HG03442 (cell line): ENCODE measurements around the gene BAIAP2L1.

Experiments
- ATAC-seq: cut with Tn5 transposase; IDR thresholded peaks from one replicate; pipeline ENCODE4 v1.9.1; 2021; ENCODE audit warnings: mild to moderate bottlenecking, moderate library complexity; ENCODE audit not compliant: unreplicated experiment

Gene BAIAP2L1

DNA sequence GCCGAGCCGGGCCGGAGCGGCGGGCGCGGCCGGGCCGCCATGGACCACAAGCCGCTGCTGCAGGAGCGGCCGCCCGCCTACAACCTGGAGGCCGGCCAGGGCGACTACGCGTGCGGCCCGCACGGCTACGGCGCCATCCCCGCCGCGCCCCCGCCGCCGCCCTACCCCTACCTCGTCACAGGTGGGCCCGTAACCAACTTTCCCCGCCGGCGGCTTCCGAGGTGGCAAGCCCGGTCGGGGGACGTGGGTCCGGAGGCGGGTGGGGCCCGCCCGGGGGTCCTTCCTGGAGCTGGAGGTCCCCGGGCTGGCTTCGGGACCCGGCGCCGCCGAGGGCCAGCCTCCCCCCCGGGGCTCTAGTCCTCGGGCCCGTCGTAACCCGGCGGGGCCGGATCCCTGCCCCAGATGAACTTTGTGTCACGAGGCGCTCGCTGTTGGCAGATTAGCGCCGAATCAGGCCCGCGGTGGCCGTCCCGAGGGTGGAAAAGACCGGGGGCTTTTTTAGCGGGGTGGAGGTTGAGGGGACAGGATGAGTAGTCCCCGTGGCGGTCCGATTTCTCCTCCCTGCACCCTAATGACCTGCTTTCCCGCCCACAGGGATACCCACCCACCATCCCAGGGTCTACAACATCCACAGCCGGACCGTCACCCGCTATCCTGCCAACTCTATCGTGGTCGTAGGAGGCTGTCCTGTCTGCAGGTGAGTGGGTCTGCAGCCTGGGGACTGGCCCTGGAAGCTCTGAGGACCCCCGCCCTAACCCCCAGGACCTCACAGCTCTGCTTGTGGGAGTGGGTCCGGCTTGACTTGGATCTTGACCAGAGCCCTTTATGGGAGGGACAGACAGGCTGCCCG lies 118.9 kb downstream of the BAIAP2L1 start:
- ATAC-seq = peak; percentile 38

DNA sequence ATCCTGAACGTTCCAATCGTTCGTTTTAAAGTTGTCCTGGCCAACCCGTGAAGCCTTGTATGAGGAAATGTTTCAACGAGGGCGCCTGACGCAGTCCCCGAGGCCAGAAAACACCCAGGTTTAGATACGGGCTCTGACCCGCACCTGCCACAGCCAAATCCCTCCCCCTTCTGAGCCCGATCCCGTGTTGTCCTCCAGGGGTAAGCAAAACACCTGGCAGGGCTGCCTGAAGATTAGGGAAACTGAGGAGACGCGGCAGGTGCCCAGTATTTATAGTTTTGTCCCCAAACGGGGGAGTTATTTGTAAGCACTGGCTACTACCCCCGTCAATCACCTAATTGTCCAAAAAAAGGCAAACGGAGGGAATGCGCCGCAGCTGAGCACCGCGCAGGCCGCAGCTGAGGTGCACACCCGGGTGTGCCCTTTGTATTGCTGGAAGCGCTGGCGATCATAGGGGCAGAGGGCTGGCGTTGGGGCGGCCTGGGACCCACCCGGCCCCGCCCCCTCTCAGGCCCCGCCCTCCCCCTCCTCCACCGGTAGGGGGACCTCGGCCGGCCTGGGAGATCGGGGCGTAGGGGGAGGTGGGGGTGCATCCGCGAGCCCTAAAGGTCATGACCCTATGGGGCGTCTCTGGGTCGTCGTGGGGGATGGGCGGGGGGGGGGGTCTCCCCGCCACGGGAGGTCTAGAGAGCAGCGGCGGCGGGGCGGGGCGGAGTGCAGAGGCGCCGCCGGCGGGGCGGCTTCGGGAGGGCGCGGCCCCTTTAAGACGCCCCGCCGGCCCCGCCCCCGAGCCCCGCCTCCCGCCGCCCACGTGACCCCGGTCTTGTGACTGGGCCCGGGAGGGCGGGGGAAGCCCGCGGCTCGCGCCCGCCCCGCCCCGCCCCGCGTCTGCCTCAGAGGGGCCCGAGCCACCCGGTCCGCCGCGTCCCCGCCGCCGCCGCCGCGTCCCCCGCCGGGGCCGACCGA lies 119.8 kb downstream of the BAIAP2L1 start, which contains the start of gene BRI3:
TSS of gene BRI3 (plus strand) at position 896 of the 966 bp plus-strand sequence. CDS start 110 bp downstream, outside the sequence.
- ATAC-seq = peak; percentile 78

DNA sequence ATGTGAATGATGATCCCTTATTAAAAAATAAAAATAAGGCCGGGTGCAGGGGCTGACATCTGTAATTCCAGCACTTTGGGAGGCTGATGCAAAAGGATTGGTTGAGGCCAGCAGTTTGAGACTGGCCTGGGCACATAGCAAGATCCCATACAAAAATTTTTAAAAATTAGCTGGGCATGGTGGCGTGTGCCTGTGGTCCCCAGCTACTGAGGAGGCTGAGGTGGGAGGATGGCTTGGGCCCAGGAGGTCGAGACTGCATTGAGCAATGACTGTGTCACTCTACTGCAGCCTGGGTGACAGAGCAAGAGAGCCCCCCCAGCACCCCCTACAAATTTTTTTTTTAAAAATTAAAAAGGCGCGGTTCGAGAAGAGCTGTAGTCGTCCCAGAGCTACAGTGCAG lies 120.6 kb downstream of the BAIAP2L1 start:
- no peak for ATAC-seq

DNA sequence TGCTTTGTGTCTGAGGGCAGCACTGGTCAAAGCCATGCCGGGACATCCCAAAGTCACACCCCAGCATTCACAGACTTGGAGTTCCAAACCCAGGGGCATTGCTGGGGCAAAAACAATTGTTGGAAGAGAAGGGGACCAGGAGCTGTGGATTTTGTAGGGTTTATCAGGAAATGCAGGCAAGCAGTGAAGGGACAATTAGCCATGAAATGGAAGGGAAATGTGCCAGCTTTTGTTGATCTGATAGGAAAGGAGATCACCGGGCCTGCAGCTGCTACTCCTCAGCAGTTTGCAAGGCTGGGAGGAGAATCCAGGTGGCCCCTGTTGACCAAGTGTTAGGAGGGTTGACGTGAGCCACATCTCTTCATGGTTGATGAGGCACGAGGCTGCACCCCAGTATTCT lies 122.0 kb downstream of the BAIAP2L1 start:
- no peak for ATAC-seq

DNA sequence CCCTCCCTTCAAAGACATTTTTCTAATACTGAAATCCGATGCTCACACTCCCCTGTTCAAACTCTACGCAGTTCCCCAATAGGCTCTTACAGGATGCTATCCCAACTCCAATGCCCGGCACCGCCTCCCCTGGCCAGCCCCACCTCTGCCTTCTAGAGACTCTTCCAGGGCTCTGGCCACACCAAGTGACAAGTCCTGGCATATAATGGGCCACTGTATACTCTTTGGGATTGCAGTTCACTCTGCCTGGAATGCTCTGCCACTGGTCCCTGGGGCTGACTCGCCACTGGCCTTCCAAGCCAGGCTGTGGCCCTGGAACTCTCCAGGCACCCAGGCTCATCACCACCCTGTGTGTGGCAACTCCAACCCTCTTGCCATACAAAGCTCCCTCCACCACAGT lies 122.5 kb downstream of the BAIAP2L1 start:
- no peak for ATAC-seq

DNA sequence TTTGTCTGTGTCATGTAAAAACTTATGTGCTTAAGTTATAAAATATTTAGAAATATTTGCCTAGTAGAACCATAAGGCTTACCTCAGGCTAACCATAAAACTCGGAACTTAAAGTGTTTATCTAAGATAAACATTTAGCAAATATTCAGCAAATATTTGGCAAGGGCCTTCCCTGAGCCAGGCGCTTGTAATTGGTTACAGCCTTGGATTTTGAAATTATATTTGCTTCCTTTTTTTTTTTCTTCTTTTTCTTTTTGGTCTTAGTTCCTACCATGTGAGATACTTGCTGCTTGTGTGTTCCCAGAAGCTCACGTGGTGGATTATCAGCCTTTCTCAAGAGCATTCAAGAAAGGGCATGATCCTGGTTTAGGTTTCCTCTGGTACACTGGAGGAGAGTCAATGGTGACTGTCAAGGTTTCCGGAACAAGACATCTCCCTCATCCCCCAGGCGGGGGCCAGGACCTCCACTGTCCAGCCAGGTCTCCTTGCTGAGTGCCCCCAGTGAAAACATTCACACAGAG lies 124.6 kb downstream of the BAIAP2L1 start:
- no peak for ATAC-seq

DNA sequence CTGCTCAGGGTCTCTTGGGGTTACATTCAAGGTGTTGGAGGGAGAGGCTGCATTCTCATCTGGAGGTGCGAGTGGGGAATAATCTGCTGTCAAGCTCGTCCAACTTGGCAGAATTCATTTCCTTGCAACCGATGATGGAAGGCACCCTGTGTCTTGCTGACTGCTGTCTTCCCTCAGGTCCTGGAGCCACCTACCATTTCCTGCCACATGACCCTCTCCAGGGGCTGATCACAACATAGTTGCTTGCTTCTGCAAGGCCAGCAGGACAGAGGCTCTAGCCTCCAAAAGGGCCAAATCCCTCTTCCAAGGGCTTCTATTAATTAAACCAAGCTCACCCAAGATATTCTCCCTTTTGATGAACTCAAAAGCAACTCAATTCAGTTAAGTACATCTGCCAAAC lies 133.6 kb downstream of the BAIAP2L1 start:
- ATAC-seq = no peak

DNA sequence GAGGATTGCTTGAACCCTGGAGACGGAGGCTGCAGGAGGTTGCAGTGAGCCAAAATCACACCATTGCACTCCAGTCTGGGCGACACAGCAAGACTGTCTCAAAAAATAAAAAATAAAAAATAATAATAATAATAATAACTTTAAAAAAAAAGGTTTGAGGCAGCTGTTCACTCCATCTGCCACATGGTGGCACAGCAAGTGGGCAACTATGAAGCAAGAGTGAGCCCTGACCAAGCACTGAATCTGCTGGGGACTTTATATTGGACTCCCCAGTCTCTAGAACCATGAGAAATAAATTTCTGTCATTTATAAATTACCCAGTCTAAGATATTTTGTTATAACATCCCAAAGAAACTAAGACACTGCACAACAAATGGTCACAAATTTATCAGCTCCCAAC lies 134.1 kb downstream of the BAIAP2L1 start:
- no peak for ATAC-seq

DNA sequence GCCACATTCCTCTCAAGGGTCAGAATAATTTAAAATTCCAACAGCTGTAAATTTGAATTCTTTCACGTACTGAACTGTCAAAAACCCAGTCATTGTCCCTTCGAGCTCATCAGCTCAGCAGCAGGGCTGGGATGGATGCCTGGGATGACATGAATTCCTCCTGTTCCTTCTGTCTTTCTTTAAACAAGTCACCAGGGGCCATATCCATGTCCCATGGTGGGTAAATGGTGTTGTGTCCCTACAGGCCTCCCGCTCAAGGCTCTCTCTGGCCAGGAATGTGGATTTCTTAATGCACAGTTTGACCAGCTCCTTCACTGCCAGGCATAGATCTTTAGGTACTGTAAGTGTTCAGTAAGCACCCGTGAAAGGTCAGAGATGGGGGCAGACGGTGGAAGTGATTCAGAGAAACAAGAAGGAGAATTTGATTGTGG lies 135.0 kb downstream of the BAIAP2L1 start:
- no peak for ATAC-seq

DNA sequence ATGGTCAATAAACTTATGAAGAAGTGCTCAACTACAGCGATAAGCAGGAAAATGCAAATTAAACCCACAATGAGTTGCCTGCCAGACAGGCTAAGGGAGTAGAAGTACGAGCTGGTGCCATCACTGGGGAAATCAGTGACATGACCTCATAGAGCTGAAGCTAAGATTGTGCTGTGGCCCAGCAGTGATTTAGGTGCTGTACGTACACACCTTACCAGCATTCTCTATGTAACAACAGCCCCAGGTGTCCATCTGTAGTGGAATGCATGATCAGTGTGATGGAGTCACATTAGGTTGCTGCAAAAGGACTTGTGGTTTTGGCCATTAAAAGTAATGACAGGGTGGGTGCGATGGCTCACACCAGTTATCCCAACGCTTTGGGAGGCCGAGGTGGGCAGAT lies 143.2 kb downstream of the BAIAP2L1 start:
- no peak for ATAC-seq

DNA sequence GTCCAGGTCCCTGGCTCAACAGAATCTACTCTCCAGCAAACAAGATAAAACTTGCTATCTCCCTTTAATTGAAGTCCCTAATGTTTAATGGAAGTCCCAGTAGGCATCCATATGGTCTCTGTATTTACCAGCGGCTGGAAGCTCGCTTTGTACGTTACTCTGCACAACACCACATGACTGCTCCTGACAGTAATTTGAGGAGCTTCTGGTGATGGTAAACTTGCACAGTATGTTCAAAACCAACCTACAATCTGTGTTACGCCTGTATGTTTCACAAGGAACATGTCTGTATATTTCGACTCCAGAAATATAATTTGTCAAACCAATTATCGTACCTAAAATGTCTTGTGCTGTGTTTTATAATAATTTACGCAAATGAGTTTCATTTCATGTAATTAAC lies 144.5 kb downstream of the BAIAP2L1 start:
- ATAC-seq = no peak

DNA sequence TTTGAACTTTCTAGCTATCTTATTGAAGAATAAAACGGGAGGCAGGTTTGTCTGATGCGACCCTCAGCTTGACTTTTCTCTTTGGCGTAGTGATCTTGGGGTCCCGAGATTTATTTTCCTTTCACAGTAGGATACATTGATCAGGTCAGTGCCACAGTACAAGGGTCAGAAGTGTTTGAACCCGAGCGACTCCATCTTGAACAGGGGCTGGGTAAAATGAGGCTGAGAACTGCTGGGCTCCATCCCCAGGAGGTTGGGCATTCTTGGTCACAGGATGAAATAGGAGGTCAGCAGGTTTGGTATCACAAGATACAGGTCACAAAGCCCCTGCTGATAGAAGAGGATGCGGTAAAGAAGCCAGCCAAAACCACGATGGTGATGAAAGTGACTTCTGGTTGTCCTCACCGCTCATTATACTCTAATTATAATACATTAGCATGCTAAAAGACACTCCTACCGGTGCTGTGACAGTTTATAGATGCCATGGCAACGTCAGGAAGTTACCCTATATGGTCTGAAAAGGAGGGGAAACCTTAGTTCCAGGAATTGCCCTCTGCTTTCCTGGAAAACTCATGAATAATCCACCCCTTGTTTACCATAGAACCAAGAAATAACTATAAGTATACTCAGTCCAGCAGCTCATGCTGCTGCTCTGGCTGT lies 145.8 kb downstream of the BAIAP2L1 start:
- no peak for ATAC-seq

DNA sequence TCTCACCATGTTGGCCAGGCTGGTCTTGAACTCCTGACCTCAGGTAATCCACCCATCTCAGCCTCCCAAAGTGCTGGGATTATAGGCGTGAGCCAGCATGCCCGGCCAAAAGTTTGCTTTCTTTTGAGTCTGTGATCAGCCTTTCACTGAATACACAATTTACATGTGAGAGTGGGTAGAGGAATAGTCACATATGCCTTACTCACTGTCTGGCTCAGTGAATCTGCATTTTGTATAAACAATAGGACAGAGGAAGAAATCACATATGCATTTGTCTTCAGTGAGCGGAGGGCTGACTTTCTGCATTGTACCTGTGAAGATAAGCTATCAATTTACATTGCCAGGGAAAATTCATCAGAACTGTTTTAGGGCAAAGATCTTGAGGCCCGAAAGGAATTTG lies 146.4 kb downstream of the BAIAP2L1 start:
- no peak for ATAC-seq

DNA sequence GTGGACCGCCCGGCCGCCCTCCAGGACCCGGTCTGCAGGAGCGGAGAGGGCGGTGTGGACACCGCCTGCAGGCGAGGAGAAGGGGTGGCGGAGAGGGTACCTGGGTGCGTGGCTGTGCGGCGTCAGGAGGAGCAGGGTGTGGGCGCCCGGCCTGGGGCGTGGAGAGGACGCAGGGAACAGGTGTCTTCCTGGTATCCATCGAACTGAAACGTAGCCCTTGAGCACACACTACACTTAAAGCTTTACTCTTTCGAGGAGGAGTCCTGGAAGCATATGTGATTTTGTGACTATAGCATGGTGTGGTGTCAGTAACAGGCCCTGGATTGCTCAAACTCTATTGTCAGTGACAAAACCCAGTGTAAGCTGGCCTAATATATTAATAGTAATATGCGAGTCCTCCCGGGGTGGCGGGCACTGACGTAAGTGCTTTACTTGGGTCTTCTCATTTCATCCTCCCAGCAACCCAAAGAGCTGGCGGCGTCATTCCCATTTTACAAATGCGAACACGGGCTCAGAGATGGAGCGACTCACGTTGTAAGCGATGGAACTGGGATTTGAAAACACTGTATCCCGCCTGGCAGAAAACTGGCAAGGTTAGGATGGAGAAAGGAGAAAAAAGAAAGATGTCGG lies 148.3 kb downstream of the BAIAP2L1 start:
- peak; percentile 25 for ATAC-seq

DNA sequence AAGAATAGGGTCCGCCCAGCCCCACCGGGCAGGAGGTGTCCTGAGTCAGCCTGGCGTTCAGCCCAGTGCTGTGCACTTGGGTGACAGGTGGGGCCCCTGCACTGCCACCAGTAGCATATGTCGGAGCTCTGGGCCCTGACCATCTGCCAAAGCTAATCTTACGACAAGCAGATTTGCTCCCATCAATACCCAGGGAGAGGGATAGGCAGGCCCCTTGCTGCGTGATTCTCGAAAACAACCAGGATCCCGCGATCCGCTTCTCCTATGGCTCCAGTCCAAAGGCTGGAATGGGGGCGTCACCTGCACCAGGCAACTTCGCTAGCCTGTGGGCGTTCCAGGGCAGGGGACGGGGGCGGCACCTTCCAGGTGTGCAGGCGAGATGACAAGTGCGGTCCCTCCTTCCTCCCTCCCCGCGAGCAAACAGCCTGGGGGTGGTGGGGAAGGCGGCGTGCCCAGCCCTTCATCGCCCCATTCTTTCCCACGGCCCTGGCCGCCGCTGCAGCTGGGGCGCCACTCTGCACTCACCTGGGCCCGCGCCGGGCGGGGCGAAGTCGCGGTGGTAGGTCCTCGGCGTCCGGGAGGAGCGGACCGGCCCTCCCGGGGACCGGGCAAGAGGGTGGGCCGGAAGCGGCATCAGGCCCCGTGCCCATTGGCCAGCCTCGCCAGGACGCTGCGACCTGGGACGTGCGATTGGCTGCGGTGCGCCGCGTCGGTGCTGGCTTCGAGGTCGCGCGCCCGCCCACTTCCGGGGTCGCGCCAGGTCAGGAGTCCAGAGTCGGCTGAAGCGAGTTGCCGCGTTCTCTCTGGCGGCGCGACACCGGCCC lies 149.1 kb downstream of the BAIAP2L1 start, which contains the start of gene TECPR1:
TSS of gene TECPR1 (minus strand) at position 632 of the 824 bp plus-strand sequence. CDS start 6,086 bp downstream, outside the sequence.
- peak; percentile 96 for ATAC-seq

DNA sequence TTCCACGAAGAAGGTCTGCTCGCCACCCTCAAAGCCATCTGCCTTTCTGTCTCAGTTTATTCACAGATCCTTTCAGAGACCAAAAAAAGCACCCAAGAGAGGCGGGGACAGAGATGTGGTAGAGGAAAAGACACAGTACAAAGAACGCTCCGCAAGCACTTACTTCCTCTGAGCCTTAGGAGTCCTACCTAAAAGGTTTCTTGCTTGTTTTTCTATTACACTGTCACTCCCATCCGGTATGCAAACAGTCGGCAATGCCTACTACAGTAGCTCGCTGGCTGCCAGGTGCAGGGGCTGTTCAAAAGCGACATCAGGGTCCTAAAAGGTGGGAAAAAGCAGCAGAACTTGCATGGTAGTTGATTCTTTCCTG lies 149.7 kb downstream of the BAIAP2L1 start:
- ATAC-seq = peak; percentile 21

DNA sequence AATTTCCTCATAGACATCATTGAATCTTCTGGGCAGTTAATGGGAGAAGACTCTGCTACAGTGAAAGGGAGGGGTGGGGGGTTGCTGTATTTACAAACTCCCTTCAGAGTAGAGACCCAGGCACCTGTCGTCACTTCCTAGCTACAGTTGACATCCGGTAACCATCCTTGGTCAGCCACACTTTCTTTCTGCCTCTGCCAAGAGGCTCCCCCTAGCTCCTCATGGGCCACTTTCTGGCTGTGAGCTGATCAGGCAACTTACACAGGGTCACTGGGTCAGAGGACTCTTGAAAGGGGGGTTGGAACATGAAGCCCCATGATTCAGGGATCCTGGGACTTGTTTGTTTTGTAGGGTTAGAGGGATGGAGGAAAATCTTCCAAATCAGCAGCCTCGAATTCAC lies 150.1 kb downstream of the BAIAP2L1 start:
- no peak for ATAC-seq

DNA sequence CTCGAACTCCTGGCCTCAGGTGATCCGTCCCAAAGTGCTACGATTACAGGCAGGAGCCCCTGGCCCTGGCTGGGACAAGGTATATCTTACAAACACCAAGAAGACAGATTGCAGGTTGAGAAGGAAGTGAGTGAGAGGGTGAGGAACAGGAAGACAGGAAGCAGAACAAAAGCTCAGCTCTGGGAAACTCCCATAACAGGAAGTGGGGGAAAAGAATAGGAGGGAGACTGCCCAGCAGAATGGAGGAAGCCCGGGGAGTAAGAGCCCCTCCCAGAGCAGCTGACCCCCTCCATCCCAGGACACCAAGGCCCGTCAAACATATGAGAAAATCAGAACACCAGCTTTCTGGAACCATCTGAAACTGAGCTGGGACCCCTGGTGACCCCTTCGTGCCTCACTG lies 151.8 kb downstream of the BAIAP2L1 start:
- no peak for ATAC-seq

DNA sequence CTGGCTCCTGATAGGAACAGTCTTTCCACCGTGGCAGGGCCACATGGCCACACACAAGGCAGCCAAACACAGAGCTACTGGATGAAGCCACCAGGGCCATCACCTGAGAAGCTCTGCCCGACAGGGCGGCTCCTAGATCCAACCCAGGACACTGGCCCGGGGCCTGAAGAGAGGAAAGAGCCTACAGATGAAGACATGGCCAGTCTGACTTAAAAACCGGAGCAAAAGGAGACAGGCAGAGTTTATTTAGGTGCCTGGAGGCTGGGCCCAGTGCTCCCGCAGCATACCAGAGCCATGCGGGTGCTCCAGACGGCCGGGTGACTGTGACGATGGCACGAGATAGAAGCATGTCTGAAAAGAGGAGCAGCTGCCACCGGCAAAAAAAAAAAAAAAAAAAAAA lies 152.7 kb downstream of the BAIAP2L1 start:
- no peak for ATAC-seq
